Activated T-cell treated with anti-CD3 and anti-CD28 coated beads for 48 hours (primary cell): ENCODE results near the gene CUX1.
"Not testable (repeated sequence)": the region's sequence is repeated elsewhere in the genome, so short reads cannot be mapped to it uniquely, and the experiment has no call there.

ENCODE experiments used
- DNase-seq: peaks from one replicate; pipeline ENCODE4 v3.0.0-alpha.2; 2020; ENCODE audit warnings: low read depth

The CUX1 gene

DNA sequence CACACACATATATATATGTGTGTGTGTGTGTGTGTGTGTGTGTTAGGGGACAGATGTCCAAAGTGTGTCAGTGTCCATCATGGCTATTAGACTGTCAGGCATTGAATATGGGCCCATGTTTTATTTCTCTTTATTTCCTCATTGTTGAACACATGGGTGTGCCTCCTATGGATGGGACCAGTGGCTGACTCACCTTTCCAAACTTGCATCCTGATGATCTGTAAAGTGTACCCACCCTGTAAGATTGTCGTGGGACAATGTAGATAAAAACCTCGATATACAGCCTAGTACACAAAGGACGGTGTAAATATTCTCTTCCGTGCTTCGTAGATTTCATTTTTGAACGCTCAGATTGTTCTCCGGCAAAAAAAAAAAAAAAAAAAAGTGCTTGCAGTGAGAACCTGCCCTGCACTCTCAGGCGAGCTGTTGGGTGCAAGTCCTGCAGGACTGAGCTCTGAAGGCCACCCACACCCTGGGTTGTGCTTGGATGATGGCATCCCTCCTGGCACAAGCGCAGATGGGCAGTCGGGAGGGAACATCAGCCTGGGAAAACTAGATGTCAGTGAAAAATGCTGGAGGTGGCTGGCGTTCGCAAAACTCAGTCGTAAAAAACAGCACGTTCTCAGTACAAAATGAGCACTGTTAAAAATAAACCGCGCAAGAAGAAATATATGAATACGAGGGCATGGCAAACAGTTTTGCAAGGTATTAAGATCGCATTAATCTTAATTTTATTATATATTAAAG is 166.9 kb downstream of the CUX1 start:
- no peak for DNase-seq

- no peak for DNase-seq
Measured at GRCh38 chr7:101985057-101985902, 167.9 kb downstream of the CUX1 start.

DNA sequence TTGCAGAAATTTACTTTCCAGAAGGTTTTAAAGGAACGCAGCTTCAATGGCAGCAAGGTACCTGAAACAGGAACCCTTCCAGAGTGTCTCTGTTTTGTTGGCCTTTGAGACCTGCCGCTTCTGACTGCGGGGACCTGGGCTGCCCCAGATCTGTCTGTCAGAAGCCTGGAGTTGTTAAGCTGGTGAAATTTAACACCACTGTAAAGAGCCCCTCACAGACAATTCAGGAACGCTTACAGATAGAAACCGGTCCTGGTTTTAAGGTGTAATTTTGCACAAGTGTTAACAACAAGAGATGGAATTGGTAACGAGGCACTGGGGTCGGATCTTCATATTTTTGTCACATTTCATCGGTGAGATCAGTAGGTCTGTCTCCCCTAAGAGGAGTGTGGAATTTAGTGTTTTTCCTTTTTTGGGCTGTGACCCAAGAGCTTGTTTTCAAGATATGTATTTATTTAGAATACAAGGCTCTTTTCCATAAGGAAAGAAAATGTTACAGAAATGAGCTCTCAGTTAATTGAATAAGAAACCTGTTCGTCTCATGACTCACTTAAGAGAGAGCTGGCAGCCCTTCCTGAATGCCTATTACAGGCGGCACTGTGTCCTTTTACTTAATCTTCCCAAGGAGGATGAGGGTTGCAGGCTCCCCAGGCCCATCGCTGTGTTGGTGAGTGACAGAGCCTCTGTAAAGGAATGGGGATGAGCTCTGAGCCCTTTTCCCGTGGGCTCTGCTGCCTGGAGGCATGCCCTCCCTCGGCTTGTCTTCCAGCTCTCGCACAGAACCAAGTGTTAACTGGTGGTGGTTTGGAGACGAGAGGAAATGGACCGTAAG is 168.7 kb downstream of the CUX1 start:
- no peak for DNase-seq

DNA sequence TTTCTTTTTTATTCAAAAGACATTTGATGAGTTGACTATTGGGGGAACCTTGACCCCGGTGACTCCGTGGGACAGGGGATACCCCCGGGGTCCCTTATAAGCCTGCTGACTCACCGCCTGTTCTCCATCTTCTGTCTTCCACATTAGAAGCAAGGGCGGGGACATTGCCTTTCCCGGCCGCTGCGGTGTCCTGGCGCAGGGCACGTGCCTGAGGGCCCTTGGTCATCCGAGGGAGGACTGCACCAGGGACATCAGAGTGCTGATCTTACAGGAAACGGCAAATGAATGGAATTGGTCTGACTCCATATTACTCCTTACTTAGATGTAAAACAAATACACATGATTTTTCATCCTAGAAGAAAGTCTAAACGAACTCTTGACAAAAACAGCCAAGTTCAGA is 170.1 kb downstream of the CUX1 start:
- DNase-seq = no peak

DNA sequence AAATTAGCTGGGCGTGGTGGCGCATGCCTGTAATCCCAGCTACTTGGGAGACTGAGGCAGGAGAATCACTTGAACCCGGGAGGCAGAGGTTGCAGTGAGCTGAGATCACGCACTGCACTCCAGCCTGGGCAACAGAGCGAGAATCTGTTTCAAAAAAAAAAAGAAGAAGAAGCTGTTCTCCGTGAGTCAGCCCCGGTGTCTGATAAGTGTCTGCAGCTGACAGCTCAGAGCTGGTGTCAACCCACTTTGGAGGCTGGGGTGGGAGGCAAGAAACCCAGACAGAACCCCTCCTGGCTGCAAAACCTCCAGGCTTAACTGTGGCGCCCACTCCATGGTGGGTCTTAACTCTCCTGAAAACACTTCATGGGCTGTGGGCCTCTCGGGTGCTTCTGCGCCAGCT is 170.6 kb downstream of the CUX1 start:
- not testable (repeated sequence) for DNase-seq

- no peak for DNase-seq
Measured at GRCh38 chr7:101988513-101988912, 171.1 kb downstream of the CUX1 start.

GRCh38 chr7:101989101-101989500 is 171.7 kb downstream of the CUX1 start:
- no peak for DNase-seq

DNA sequence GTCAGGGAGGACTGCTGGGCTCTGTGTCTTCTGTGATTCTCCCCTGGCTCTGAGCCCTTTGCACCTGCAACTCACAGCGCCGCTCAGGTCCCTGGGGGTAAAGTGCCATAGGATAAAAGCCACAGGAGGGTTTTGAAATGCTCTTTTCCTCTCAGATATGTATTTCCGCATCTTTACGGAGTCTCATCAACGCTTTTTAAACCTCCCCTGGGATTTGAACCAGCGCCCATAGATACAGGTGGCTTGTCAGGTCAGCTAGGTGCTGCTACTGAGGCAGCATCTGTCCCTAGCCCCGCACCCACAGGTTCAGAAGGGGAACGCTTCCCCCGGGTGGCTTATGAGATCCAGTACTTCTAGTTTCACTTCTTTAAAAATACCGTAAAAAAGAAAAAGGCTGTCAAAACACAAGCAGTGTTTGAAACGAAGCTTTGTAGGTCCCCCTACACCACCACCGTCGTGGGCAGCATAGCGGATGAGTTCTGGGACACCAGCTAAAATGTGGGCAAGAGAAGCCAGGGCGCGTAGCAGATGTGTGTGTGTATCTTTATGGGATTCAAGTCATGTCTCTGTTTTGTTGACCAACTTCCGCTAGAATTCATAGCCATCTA is 173.5 kb downstream of the CUX1 start:
- DNase-seq = no peak

DNA sequence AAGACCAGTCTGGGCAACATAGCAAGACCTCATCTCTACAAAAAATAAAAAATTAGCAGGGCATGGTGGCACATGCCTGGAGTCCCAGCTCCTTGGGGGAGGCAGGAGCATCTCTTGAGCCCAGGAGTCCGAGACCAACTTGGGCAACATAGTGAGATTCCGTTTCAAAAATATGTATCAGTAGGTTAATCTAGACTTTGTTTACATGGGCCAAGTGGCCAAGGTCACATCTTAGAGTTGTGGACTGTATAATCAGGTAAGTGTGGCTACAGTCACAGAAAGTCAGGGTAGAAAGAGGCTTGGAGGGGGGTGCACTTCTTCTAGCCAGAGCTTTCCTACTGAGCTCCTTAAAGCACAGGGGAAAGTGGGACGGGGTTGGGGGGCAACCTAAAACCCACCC is 174.4 kb downstream of the CUX1 start:
- no peak for DNase-seq

DNA sequence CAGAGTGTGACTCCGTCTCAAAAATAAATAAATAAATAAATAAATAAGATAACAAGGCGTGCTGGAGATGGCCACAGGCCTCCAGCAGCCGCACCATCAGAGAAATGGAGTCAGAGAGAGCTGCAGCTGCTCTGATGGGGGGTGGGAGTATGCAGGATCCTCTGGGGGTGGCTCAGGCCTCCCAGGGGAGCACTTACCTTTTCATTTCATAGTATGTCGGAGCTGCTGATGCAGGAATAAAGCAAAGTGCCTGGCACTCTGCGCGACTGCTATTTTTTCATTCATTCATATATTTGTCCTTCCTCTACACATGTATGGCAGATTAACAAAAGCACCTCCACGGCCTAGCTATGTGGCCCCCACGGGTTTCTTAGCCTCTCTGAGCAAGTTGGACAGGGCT is 175.9 kb downstream of the CUX1 start:
- no peak for DNase-seq

DNA sequence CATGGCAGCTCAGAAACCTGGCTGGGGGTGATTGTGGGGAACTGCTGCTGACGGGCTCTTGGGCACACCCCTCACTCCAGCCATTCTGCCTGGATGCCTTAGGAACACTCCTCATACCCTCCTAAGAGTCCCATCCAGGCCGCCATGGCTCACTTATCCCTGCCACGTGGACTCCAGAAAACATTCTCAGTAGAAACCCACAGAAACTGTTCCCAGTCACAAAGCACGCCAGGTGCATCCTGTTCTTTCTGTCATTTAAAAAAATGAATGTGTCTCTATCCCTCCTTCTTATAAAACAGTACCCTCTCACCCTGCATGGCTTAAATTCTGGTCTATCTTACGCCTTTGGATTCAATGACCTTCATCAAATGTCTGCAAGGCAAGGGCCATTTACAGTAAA is 177.7 kb downstream of the CUX1 start:
- no peak for DNase-seq

- no peak for DNase-seq
Measured at GRCh38 chr7:101996131-101996691, 178.8 kb downstream of the CUX1 start.

DNA sequence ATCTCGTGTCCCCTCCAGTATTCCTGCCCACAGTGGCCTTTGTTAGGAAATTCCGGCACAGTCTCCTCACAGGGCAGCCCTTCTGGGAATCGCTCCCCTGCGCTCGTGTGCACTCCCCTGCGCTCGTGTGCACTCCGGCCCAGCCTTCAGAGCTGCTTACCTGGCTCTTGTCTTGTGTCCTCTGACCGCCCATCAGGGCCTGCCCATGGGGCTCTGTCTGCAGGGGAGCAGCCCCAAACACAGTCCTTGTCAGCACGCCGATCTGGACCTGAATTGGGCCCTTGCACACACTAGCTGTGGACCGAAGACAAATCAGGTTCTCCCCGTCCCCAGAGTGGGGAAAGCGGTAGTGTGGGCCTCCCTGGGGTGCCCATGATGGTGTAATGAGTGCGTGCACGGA is 179.4 kb downstream of the CUX1 start:
- no peak for DNase-seq

- no peak for DNase-seq
Measured at GRCh38 chr7:101998029-101998905, 180.8 kb downstream of the CUX1 start.

- DNase-seq = no peak
Measured at GRCh38 chr7:101998906-101999240, 181.4 kb downstream of the CUX1 start.

DNA sequence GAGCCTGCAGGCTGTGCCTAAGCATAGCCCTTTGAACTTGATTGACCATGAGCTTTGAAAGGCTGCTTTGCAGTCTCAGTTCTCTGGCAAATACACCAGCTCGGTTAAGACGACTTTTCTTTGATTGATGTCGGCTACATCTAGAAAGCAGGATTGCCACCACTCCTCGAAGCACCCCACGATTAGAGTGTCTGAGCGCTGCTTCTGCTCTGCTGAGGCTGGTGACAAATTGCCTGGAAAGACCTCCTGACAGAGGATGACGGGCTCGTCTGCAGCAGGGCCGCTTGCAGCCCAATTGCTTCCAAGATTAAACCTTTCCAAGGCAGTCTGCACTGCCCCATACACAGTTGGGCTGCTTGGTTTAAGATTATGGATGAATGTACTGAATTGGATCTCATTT is 182.0 kb downstream of the CUX1 start:
- DNase-seq = no peak

DNA sequence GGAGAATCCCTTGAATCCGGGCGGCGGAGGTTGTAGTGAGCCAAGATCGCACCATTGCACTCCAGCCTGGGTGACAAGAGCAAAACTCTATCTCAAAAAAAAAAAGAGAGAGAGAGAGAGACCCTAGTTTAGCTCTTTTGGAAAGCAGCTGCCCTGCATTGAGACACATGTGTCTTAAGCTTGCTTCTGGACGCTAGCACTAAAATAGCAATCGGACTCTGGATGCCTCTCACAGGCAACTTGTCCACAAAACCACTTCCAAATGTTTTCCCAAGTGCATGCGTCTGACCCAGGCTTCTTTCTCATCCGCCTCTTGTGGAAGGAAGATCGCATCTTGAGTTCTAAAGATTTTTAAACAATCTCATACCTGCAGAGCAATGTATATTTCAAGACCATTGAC is 182.7 kb downstream of the CUX1 start:
- DNase-seq = no peak

- no peak for DNase-seq
Measured at GRCh38 chr7:102004229-102004628, 186.8 kb downstream of the CUX1 start.

DNA sequence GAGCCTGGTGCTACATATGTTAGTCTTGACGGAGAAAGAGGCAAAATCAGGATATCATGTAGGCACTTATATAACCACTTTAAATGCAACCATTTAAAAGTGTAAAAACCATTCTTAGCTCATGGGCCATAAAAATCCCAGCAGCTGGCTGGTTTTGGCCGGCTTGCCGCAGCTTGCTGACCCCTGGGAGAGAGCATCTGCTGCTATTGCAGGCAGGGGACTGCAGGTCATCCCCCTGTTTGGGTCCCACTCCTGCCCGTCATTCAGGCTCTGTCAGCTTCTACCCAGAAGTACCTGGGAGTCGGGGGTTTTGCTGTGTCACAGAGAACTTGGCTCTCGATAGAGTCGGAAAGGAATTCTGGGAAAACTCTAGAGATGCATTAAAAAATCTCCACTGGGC is 187.4 kb downstream of the CUX1 start:
- DNase-seq = no peak

- no peak for DNase-seq
Measured at GRCh38 chr7:102005933-102006480, 188.6 kb downstream of the CUX1 start.

DNA sequence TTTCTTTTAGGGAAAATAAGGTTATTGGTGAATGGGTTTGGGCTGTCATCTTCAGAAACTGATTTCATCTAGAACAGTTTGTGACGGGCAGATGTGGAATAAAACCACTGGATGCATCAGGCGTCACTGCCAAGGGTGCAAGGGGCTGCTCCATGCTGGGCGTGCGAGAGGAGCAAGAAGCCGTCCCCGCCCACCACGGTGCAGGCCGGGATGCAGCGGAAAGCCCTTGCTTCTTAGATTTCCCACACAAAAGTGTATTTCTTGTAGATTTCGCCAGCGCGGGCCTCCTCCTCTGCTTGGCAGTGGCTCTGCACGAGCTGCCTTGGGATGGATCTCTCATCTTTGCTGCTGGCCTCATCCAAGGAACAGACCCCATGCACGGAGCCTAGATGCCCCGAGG is 189.3 kb downstream of the CUX1 start:
- DNase-seq = no peak
